ENCODE results near the gene TENM4.
A peak's percentile ranks its signal among the peaks of the same experiment; 100 is the strongest.
"Not testable (repeated sequence)": the region's sequence is repeated elsewhere in the genome, so short reads cannot be mapped to it uniquely, and the experiment has no call there.

TENM4 gene

GRCh38 chr11:79013509-79013908 lies 427.3 kb downstream of the TENM4 start:
- no peak for DNase-seq

DNA sequence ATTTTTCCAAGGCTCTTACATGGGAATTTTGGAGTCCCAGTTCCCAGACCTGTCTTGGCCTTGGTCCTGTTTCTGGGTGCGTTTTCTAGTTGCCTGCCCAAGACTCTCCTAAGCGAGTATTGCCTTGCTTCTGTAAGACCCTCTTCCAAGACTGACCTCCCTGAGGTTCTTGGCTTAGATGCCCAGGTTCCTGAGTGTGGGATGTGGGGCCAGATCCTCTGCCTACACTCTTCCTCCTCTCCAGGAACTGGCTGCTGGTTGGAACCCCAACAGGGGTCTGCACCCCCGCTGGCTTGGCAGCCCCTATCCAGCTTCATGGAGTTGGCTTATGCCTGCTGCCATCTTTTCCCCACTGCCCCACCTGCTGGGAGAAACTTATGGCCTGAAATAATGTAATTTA lies 429.5 kb downstream of the TENM4 start:
- no peak for DNase-seq

DNA sequence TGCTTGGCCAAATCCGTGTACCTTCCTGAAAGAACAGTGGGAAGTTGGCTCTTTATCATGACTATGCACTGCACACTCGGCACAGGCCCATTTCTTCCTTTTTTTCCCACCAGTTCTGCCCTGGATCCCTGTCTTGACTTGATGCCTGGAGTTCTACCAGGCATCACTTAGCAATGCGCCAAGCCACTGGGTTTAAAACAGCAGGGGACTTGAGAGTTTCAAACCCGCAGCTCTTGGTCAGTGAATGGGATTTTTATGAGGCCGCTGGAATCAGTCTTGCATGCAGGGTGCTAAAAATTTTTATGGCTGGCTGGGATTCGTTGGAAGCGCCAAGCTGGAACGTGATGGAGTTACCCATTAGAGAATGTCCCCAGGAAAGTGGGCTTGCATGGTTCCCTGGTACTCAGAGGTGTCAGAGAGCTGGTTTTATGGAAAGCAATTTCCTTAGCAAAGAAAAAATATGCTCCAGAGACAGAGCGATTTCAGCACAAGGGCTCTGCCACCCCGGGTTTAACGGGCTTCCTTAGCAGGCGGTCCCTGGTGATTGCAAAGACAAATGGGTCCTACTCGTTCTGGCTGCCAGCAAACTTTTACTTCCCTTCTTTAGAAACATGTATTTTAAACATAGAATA lies 432.9 kb downstream of the TENM4 start:
- DNase-seq, result no peak

GRCh38 chr11:79006854-79007253 lies 434.0 kb downstream of the TENM4 start:
- DNase-seq, result no peak

DNA sequence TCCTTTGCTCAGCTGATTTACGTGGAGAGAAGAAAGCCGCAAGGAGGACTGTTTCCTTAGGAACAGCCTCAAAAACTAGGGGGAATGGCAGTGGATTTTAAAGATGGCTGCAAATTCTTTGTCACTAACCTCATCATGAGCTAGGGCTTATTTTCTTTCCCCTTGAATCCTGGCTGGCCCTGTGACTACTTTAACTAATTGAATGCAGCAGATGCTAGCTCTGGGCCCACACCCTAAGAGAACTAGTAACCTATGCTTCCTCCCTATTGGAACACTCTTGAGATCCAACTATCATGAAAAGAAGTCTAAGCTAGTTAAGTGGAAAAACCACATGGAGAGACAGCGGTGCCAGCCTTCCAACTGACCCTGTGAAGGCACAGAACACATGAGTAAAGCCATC lies 444.8 kb downstream of the TENM4 start:
- no peak for DNase-seq

GRCh38 chr11:78995171-78995570 lies 445.7 kb downstream of the TENM4 start:
- no peak for DNase-seq

GRCh38 chr11:78993802-78994430 lies 446.9 kb downstream of the TENM4 start:
- DNase-seq, result no peak

- DNase-seq, result no peak
Measured at GRCh38 chr11:78991681-78992080, 449.1 kb downstream of the TENM4 start.

GRCh38 chr11:78990261-78990660 lies 450.6 kb downstream of the TENM4 start:
- no peak for DNase-seq

- DNase-seq, result no peak
Measured at GRCh38 chr11:78987748-78988147, 453.1 kb downstream of the TENM4 start.

GRCh38 chr11:78986305-78986704 lies 454.5 kb downstream of the TENM4 start:
- DNase-seq, result no peak

DNA sequence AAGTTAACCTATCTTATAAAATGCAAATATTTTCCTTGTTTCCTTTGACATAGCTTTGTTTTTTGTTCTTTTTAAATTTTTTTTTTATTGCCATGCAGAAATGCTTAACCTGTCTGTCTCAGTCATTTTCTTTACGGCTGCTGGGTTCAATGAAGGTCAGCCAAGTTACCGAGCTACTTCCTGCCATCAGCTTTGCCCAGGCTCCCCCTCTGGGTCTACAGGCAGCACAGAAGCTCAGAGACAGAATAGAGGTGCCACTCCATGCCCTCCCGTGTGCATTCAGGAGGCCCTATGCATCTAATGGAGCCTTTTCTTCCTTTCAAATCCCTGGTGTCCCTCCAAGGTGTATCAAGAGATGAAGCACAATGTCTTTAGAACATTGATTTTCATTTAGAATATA lies 455.2 kb downstream of the TENM4 start:
- no peak for DNase-seq

GRCh38 chr11:78982473-78982872 lies 458.4 kb downstream of the TENM4 start:
- DNase-seq, result no peak

- no peak for DNase-seq
Measured at GRCh38 chr11:78981153-78981552, 459.7 kb downstream of the TENM4 start.

DNA sequence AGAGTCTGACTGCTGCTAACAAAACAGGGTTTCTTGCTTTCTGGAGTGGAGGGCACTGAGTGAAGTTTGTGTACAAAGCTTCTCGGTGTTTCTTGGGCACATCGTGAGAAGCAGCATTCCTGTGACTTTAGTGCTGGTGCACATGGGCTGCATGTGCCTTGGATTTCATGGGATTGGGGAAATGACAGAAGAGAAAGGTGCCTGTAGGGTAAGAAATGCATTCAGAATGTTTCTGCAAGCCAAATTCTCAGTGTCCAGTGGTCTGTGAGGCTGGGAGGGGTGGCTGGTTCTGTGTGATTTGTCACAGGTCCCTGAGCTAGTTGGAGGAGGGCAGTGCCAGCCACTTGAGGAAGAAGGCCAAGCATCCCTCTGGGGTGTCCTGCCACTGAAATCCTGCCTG lies 462.0 kb downstream of the TENM4 start:
- no peak for DNase-seq

DNA sequence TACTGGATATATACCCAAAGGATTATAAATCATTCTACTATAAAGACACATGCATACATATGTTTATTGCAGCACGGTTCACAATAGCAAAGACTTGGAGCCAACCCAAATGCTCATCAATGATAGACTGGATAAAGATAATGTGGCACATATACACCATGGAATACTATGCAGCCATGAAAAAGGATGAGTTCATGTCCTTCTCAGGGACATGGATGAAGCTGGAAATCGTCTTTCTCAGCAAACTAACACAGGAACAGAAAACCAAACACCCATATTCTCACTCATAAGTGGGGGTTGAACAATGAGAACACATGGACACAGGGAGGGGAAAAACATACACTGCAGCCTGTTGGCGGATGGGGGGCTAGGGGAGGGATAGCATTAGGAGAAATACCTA lies 463.0 kb downstream of the TENM4 start:
- not testable (repeated sequence) for DNase-seq

- no peak for DNase-seq
Measured at GRCh38 chr11:78977009-78977408, 463.8 kb downstream of the TENM4 start.

DNA sequence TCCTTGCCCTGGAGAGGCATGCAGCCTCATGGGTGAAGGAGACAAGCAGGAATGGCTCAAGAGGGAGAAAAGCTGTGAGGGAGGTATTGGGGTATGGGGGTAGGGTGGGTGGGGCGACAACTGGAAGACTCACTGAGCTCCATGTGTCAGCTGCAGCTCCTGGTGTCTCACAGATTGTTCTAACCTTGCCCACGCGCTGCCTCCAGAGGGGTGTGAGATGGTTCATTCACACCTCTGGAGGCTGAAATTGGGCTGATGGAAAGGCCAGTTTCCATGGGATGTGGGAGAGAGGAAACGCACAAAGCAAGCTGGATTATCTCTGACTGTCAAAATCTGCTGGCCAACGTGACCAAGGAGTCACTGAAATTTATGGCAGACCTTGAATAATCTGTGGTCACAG lies 465.7 kb downstream of the TENM4 start:
- no peak for DNase-seq

DNA sequence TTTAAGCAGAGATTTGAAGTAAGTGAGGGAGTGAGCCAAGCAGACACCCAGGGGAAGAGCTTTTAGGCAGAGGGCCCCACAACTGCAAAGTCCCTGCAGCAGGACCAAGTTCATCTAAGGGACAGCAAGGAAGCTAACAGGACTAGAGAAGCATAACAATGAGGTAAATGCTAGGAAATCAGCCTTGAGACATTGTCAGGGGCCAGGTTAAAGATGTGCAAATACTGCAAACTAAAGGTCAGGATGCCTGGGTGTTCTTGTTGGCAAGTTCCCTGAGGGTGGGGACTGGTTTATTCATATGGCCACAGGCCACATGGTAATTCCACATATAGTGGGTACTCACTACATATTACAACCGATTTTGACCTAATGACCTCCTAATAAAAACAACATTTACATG lies 467.0 kb downstream of the TENM4 start:
- DNase-seq, result no peak

GRCh38 chr11:78972590-78972989 lies 468.2 kb downstream of the TENM4 start:
- DNase-seq, result no peak

GRCh38 chr11:78972177-78972576 lies 468.7 kb downstream of the TENM4 start:
- no peak for DNase-seq

DNA sequence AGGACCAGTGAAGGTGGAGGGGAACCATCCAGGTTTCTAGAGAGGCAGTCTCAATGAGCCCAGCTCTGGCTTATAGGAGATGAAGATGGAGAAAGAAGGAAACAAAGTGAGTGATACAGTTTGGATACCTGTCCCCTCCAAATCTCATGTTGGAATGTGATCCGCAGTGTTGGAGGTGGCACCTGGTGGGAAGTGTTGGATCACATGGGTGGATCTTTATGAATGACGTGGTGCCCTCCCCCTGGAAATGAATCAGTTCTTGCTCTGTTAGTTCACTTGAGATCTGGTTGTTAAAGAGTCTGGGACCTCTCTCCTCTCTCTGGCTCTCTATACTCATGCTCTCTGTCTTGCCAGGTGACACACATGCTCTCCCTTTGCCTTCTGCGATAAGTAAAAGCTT lies 473.0 kb downstream of the TENM4 start:
- DNase-seq, result no peak

GRCh38 chr11:78965432-78965831 lies 475.4 kb downstream of the TENM4 start:
- no peak for DNase-seq

DNA sequence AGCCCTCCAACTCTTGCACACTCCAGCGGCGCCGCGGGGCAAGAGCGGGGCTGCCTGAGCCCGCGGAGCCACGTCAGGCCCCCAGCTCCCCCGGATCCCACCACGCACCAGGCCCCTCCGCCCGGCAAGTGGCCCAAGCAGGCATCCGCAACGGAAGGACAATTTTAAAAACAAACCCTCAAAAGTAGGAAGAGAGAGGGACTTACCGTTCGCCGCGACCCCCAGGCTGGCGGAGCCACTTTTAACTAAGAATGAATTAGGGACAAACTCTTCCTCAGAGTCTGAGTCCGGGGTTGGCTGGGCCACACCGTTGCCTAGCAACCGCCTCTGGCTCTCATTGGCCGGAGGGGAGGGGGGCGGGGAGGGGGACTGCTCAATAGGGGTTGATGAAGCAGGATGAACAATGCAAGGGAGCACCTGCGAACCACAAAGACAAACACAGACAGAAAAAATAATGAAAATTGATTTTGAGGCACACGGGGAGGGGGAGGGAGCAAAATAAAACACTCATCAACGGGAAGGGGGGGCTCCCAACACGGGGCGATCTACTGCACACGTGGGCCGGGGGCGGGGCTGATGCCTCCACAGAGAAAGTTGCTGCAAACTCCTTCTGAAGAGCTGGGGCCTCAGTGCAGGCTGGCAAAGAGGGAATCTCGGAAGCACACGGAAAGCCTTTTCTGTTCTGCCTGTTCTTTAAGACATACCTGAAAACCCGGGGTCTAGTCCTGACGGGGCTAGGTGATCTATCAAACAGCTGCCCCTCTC lies 478.7 kb downstream of the TENM4 start:
- DNase-seq, result peak; percentile 80

Measured in right kidney (tissue), 1 donor.